RWPE1 (cell line): Measurements from ENCODE around the gene NDNF.

Experiments
- CTCF ChIA-PET: fragments of 350-600 bp; sonication (Branson Sonifier 250); formaldehyde crosslinking; extraction: SDS; loops from one replicate; lab custom pipeline; 2021; lab: Yijun Ruan, JAX
- POLR2A ChIA-PET: fragments of 400-600 bp; formaldehyde crosslinking; extraction: SDS; loops from one replicate; lab custom pipeline; 2020; ENCODE audit warnings: antibody characterized with exemption; ENCODE audit not compliant: low non-redundant PET; lab: Yijun Ruan, JAX
- DNase-seq: peaks from one replicate; pipeline ENCODE4 v3.0.0; 2012; ENCODE audit warnings: low spot score
- H3K27ac ChIP-seq: fragments of 450-650 bp; 2 replicates; pipeline ENCODE4 v1.5.1; 2017
- TF ChIP-seq, protein P1 (sequence below): fragments of 450-650 bp; conservative IDR thresholded peaks from 2 replicates; pipeline ENCODE4 v1.5.1; 2017; ENCODE audit warnings: low read depth, mild to moderate bottlenecking

The NDNF gene

DNA sequence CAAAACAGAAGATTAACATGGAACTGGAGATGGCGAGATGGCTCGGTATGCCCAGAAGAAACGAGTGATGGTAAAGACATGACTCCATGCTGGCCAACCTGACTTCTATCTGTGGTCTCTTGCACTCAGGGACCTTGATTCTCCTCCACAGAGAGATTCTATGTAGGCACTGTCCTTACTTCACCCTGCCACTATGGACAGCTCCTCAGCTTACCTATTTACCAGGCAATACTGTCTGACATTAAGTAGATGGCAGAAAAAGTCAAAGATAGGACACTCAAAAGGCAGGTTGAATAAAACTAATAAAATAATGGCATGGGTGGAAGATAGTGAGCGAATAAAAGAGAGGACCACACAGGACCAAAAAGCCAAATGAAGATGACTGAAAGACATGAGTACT, 35.2 kb upstream of the NDNF start:
- DNase-seq: no peak
- no peak overlapping the region for H3K27ac ChIP-seq
- ChIA-PET POLR2A (no interaction called here), CTCF (no interaction called here)
- TF ChIP-seq, protein P1, sequence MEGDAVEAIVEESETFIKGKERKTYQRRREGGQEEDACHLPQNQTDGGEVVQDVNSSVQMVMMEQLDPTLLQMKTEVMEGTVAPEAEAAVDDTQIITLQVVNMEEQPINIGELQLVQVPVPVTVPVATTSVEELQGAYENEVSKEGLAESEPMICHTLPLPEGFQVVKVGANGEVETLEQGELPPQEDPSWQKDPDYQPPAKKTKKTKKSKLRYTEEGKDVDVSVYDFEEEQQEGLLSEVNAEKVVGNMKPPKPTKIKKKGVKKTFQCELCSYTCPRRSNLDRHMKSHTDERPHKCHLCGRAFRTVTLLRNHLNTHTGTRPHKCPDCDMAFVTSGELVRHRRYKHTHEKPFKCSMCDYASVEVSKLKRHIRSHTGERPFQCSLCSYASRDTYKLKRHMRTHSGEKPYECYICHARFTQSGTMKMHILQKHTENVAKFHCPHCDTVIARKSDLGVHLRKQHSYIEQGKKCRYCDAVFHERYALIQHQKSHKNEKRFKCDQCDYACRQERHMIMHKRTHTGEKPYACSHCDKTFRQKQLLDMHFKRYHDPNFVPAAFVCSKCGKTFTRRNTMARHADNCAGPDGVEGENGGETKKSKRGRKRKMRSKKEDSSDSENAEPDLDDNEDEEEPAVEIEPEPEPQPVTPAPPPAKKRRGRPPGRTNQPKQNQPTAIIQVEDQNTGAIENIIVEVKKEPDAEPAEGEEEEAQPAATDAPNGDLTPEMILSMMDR: no peak

DNA sequence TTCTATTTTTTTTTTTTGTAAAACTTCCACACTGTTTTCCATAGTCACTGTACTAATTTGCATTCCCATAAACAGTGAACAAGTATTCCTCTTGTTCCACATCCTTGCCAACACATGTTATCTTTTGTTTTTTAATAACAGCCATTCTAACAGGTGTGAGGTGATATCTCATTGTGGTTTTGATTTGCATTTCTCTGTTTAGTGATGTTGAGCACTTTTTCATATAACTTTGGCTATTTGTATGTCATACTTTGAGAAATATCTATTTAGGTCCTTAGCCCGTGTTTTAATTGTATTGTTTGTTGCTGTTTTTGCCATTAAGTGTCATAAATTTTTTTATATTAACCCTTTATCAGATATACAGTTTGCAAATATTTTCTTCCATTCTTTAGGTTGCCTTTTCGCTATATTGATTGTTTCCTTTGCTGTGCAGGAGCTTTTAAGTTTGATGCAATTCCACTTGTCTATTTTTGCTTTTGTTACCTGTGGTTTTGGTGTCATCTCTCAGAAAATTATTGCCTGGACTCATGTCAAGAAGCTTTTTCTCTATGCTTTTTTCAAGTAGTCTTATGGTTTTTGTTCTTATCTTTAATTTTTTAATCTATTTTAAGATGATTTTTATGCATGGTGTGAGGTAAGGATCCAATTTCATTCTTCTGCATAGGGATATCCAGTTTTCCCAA, 27.9 kb upstream of the NDNF start:
- CTCF ChIA-PET: no interaction called here
- no peak for DNase-seq
- TF ChIP-seq, protein P1: no peak
- no peak overlapping the region for H3K27ac ChIP-seq
- POLR2A ChIA-PET: no interaction called here

DNA sequence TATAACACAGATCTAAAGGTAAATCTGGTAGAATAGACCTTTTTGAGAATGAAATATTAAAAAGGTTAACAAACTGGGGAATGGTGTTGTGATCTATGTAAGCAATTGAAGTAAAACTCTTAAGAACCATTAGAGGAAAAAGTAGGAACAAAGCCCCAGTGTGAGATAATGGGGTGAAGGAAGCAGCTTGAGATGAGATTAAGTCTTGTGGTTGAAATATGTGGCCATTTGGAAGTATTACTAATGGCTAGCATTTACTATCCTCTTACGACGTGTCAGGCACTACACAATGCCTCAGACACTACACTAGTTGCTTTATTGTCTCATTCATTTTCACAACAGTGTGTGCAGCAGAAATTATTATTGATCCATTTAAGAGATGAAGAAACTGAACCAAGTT, 25.9 kb upstream of the NDNF start:
- no peak overlapping the region for H3K27ac ChIP-seq
- CTCF ChIA-PET: interaction anchor here (0.6 kb wide), 1 partner anchor 380 kb away, joined by 5 read pairs; no protein-coding TSS in a partner anchor
- TF ChIP-seq, protein P1: no peak
- POLR2A ChIA-PET: no interaction called here
- no peak for DNase-seq

DNA sequence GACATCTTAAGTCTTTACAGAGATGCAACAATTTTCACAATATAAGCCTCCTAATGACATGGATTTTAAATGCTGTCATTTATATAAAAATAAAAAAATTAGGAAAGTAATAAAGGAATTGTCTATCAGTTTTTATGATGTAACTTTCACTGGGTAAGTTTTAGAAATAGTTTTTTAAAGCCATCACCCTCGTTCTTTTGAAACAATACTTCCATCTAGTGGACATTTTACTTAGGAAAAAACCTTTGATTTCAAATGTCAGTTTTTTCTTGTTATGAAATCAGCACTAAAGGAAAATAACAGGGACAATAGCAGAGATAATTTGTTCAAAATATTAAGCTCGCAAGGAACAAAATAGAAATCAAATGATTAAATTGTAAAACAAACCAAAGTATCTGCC, 24.3 kb upstream of the NDNF start:
- CTCF ChIA-PET: interaction anchor here (0.6 kb wide), 2 partner anchors 13 to 927 kb away, joined by 4 to 7 read pairs; no protein-coding TSS in a partner anchor
- H3K27ac ChIP-seq: no peak overlapping the region
- DNase-seq: peak; percentile 34
- TF ChIP-seq, protein P1: peak; percentile 52
- POLR2A ChIA-PET: no interaction called here

DNA sequence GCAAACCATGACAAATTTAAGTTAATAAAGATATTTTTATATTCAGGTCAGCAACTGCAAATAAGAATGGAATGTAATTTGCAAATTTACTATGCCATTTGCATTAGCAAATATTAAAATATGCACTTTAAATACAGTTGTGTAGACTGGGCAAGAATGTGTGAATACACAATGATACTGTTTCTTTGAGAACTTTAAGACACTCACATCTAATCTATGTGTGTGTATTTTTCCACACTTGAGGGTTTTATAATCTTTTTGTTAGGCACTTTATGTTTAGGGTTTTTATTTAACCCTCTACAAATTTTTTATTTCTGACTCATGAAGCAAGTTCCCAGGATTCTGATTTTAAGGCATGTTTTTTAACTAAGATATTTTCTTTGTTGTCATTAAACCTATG, 23.9 kb upstream of the NDNF start:
- ChIA-PET POLR2A (no interaction called here), CTCF (interaction anchor here (0.7 kb wide), 1 partner anchor 304 kb away, joined by 3 read pairs; no protein-coding TSS in a partner anchor)
- H3K27ac ChIP-seq: no peak overlapping the region
- TF ChIP-seq, protein P1: no peak
- DNase-seq: no peak

DNA sequence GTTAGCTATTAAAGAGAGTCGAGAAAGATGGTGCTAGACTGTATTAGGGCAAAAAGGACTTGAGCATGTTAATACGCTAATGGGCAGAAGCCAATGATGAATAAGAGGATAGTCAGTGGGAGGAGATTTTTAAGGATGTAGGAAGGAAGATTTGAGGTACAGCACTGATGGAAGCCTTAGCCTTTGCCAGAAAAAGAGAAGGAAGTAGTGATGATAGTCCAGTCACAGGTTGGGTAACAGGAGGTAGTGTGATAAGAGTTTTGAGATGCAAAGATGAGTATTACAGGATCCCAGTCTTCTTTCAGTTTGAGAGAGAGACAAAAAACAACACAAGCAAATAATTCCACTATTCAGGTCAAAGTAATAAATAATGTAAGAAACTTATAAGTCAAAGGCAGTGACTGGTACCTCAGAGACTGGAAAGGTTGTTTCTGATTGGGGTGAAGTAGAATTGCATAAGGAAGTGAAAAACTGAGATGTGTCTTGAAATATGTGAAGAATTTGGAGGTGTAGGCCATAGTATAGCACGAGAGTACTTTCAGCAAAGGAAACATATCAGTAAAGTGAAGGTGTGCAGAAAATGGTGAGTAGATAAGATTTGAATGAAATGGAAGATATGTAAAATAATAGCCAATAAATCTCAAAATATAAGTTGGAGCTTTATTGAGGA, 22.1 kb upstream of the NDNF start:
- DNase-seq: no peak
- H3K27ac ChIP-seq: no peak overlapping the region
- ChIA-PET CTCF (no interaction called here), POLR2A (no interaction called here)
- TF ChIP-seq, protein P1: no peak
